ENCODE measurements around the gene SENP8.

GRCh38 chr15:72077950-72078349 lies 40.3 kb upstream of the SENP8 start:
- TF ChIP-seq CTCF (IDR thresholded peaks at IDR 0.05), result no peak
- no peak for TF ChIP-seq POLR2A (IDR thresholded peaks at IDR 0.05)
